Ishikawa (cell line): Measurements from ENCODE around the gene APBA2.

Experiments
- CEBPB ChIP-seq: IDR thresholded peaks from 2 replicates; pipeline ENCODE4 v1.6.1; 2012
- CREB1 ChIP-seq: IDR thresholded peaks from 2 replicates; pipeline ENCODE4 v1.6.1; 2012; ENCODE audit warnings: low read depth
- EP300 ChIP-seq: IDR thresholded peaks from 2 replicates; pipeline ENCODE4 v1.6.1; 2012; ENCODE audit warnings: borderline replicate concordance
- FOXM1 ChIP-seq: IDR thresholded peaks from 2 replicates; pipeline ENCODE4 v1.6.1; 2012; ENCODE audit warnings: low read depth, borderline replicate concordance
- NFIC ChIP-seq: IDR thresholded peaks from 2 replicates; pipeline ENCODE4 v1.6.1; 2012
- TAF1 ChIP-seq: IDR thresholded peaks from 2 replicates; pipeline ENCODE4 v1.6.1; 2012; ENCODE audit warnings: low read depth, mild to moderate bottlenecking
- TCF12 ChIP-seq: IDR thresholded peaks from 2 replicates; pipeline ENCODE4 v1.6.1; 2012; ENCODE audit warnings: low read depth
- TEAD4 ChIP-seq: IDR thresholded peaks from 2 replicates; pipeline ENCODE4 v1.6.1; 2012
- ZBTB7A ChIP-seq: IDR thresholded peaks from 2 replicates; pipeline ENCODE4 v1.6.1; 2012; ENCODE audit warnings: low read depth
- TF ChIP-seq, protein P1 (sequence below): IDR thresholded peaks from 2 replicates; pipeline ENCODE4 v1.6.1; 2012; ENCODE audit warnings: low read depth, mild to moderate bottlenecking
- TF ChIP-seq, protein P2 (sequence below): IDR thresholded peaks from 2 replicates; pipeline ENCODE4 v1.6.1; 2012
- TF ChIP-seq, protein P3 (sequence below): IDR thresholded peaks from 2 replicates; pipeline ENCODE4 v1.6.1; 2012

DNA sequence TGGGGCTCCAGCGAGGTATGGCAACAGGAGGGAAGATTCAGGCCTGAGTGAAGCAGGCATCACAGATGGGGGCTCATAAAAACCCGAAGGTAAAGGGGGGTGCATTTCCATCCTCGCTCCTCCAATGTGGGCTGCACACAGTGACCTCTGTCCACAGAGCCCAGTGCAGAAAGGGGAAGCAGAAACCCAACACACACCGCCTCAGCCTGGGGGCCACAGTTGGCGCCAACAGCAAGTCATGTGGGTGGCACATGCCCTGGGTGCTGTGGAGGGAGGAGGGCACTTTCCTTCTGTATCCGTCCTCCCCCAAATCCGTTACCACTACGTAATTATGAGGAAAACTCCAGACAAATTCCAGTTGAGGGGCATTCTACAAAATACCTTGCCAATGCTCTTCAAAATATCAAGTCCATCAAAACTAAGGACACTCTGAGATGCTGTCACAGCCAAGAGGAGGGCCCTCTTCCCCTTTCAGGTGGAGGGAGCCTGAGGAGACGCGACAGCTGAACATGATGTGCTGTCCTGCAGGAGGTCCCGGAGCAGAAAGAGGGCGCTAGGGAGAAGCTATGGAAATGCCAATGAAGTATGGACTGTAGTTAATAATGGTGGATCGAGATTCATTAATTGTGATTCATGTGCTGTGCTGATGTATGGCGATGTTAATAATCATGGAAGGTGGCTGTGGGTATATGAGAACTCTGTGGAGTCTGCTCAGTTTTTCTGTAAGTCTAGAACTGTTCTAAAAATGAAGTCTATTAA lies 16.4 kb downstream of the APBA2 start:
- TF ChIP-seq, protein P1, sequence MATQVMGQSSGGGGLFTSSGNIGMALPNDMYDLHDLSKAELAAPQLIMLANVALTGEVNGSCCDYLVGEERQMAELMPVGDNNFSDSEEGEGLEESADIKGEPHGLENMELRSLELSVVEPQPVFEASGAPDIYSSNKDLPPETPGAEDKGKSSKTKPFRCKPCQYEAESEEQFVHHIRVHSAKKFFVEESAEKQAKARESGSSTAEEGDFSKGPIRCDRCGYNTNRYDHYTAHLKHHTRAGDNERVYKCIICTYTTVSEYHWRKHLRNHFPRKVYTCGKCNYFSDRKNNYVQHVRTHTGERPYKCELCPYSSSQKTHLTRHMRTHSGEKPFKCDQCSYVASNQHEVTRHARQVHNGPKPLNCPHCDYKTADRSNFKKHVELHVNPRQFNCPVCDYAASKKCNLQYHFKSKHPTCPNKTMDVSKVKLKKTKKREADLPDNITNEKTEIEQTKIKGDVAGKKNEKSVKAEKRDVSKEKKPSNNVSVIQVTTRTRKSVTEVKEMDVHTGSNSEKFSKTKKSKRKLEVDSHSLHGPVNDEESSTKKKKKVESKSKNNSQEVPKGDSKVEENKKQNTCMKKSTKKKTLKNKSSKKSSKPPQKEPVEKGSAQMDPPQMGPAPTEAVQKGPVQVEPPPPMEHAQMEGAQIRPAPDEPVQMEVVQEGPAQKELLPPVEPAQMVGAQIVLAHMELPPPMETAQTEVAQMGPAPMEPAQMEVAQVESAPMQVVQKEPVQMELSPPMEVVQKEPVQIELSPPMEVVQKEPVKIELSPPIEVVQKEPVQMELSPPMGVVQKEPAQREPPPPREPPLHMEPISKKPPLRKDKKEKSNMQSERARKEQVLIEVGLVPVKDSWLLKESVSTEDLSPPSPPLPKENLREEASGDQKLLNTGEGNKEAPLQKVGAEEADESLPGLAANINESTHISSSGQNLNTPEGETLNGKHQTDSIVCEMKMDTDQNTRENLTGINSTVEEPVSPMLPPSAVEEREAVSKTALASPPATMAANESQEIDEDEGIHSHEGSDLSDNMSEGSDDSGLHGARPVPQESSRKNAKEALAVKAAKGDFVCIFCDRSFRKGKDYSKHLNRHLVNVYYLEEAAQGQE = no peak
- TF ChIP-seq, protein P2, sequence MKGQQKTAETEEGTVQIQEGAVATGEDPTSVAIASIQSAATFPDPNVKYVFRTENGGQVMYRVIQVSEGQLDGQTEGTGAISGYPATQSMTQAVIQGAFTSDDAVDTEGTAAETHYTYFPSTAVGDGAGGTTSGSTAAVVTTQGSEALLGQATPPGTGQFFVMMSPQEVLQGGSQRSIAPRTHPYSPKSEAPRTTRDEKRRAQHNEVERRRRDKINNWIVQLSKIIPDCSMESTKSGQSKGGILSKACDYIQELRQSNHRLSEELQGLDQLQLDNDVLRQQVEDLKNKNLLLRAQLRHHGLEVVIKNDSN = no peak
- no peak for TF ChIP-seq EP300
- no peak for TF ChIP-seq CEBPB
- no peak for TF ChIP-seq TAF1
- TF ChIP-seq ZBTB7A = no peak
- no peak for TF ChIP-seq CREB1
- TF ChIP-seq, protein P3, sequence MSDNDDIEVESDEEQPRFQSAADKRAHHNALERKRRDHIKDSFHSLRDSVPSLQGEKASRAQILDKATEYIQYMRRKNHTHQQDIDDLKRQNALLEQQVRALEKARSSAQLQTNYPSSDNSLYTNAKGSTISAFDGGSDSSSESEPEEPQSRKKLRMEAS = no peak
- no peak for TF ChIP-seq FOXM1
- TF ChIP-seq NFIC = no peak
- no peak for TF ChIP-seq TEAD4
- TF ChIP-seq TCF12 = no peak
